Activated CD4-positive, alpha-beta memory T cell treated with anti-CD3 and anti-CD28 coated beads, Interleukin-2, amount 10 ng/mL, durations not matched to agents 7 days and 5 days (primary cell): Measurements from ENCODE around the gene VPS16. TPM values are rescaled to one million over a fixed set of nuclear protein-coding genes. Genes with fewer than 3 reads are reported as not detected.
"Not testable (repeated sequence)": the region's sequence is repeated elsewhere in the genome, so short reads cannot be mapped to it uniquely, and the experiment has no call there.

Experiments
- CTCF ChIA-PET: fragments of 350-600 bp; sonication (Branson Sonifier 250); formaldehyde crosslinking; loops from one replicate; lab custom pipeline; 2021; ENCODE audit warnings: antibody characterized with exemption, inconsistent platforms; lab: Charles Lee
- POLR2A ChIA-PET: fragments of 350-600 bp; sonication (Branson Sonifier 250); formaldehyde crosslinking; loops from one replicate; lab custom pipeline; 2021; ENCODE audit warnings: antibody characterized with exemption; lab: Charles Lee
- DNase-seq: peaks from one replicate; pipeline ENCODE4 v3.0.0-alpha.2; 2020
- H3K27ac Mint-ChIP-seq: one replicate; pipeline ENCODE4 v1.8.0; 2021; ENCODE audit warnings: mild to moderate bottlenecking, mixed read lengths
- H3K27me3 Mint-ChIP-seq: one replicate; pipeline ENCODE4 v1.8.0; 2021; ENCODE audit warnings: mixed read lengths
- H3K36me3 Mint-ChIP-seq: one replicate; pipeline ENCODE4 v1.8.0; 2021; ENCODE audit warnings: low read depth, mixed read lengths
- H3K4me1 Mint-ChIP-seq: one replicate; pipeline ENCODE4 v1.8.0; 2021; ENCODE audit warnings: mixed read lengths
- H3K4me3 Mint-ChIP-seq: one replicate; pipeline ENCODE4 v1.8.0; 2021; ENCODE audit warnings: mild to moderate bottlenecking, mixed read lengths
- H3K9me3 Mint-ChIP-seq: one replicate; pipeline ENCODE4 v1.8.0; 2021; ENCODE audit warnings: mixed read lengths
- total RNA-seq, 2 experiments: library from RNA; stranded (reverse); gene quantifications; one replicate each; pipeline ENCODE4 v1.2.3, GENCODE V29; 2021

The VPS16 gene
- total RNA-seq, 2 experiments from 2014 or later: 49.7 to 53.0 TPM

GRCh38 chr20:2800521-2801285 is 39.8 kb upstream of the VPS16 start, which contains the start of gene CPXM1:
TSS of gene CPXM1 (minus strand) at chr20:2800627. CDS start at chr20:2800572, 55 bp downstream.
- peaks cover 63% of the 10 kb centered on the region for H3K27me3 Mint-ChIP-seq
- CTCF ChIA-PET: no interaction called here
- DNase-seq: no peak
- peaks cover 4% of the 10 kb centered on the region for H3K36me3 Mint-ChIP-seq
- POLR2A ChIA-PET: interaction anchor here (0.7 kb wide), 1 partner anchor 21 kb away, joined by 3 read pairs; no protein-coding TSS in a partner anchor
- H3K4me3 Mint-ChIP-seq: peak within 1 kb of the TSS; percentile 65
- H3K27ac Mint-ChIP-seq: peak within 1 kb of the TSS; percentile 29
- peaks cover 22% of the 10 kb centered on the region for H3K4me1 Mint-ChIP-seq
- H3K9me3 Mint-ChIP-seq: no peaks in the 10 kb centered on the region

DNA sequence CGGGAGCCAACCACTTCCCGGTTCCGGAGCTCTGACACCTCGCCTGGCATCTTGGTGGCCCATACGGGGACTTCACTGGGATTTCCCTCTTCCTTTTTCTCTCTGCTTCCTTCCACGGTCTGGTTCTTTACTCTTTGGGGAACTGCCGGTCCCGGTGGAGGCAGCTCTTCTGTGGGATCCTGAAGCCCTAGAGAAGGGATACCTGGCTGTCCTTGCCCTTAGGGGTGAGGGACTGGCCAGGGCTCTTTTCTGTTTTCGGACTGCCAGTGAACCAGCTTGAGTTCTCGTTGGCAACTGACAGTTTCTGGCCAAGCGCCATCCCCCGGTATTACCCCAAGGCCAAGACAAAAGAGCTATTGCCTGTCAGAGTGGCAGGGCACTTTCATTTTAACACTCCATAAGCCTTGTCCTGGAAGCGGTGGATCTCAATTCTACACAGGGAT is 39.2 kb upstream of the VPS16 start:
- no peak overlapping the region for H3K27ac Mint-ChIP-seq

DNA sequence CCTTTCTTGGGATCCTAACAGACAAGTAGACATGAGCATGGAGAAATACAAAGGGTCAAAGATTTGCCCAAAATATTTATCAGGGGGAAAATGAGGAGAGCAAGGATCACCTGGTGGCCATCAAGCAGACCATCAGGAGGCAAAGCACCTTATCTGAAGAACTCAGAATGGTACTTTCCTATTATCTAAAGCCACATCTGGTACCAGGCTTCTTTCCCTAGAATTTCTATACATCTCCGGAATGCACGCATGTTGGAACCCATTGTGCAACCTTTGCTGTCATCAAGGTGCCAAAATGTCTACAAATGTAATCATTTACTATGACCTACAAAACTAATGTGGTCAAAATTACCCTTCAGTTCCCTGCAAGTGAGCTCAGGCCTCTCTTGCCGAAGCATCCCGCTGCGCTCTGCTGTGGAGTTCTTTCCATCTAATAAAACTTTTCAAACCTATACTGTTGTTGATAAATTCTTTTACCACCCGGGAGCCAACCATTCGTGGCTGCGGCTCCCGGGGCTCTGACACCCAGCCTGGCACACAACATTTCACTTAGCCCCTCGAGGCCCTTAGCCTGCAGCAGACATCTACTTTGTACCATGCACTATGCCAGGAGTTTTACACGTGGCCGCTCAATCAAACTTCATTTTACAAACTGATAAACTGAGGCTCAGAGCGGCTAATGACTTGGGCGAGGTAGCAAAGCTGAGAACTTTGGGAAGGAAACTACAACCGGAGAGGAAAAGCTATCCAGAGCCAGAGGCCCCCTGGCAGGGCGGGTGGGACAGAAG is 36.3 kb upstream of the VPS16 start:
- no peak overlapping the region for H3K4me3 Mint-ChIP-seq
- CTCF ChIA-PET: no interaction called here

More for the DNA sequence above, 39.2 kb upstream of the VPS16 start:
- H3K27me3 Mint-ChIP-seq: peaks cover 69% of the 10 kb centered on the region
- no peaks in the 10 kb centered on the region for H3K9me3 Mint-ChIP-seq
- POLR2A ChIA-PET: interaction anchor here (0.7 kb wide), 1 partner anchor 21 kb away, joined by 3 read pairs; no protein-coding TSS in a partner anchor
- peak overlapping the region; percentile 59 for H3K4me3 Mint-ChIP-seq
- CTCF ChIA-PET: no interaction called here
- peaks cover 4% of the 10 kb centered on the region for H3K36me3 Mint-ChIP-seq
- DNase-seq: no peak
- H3K4me1 Mint-ChIP-seq: peaks cover 22% of the 10 kb centered on the region

DNA sequence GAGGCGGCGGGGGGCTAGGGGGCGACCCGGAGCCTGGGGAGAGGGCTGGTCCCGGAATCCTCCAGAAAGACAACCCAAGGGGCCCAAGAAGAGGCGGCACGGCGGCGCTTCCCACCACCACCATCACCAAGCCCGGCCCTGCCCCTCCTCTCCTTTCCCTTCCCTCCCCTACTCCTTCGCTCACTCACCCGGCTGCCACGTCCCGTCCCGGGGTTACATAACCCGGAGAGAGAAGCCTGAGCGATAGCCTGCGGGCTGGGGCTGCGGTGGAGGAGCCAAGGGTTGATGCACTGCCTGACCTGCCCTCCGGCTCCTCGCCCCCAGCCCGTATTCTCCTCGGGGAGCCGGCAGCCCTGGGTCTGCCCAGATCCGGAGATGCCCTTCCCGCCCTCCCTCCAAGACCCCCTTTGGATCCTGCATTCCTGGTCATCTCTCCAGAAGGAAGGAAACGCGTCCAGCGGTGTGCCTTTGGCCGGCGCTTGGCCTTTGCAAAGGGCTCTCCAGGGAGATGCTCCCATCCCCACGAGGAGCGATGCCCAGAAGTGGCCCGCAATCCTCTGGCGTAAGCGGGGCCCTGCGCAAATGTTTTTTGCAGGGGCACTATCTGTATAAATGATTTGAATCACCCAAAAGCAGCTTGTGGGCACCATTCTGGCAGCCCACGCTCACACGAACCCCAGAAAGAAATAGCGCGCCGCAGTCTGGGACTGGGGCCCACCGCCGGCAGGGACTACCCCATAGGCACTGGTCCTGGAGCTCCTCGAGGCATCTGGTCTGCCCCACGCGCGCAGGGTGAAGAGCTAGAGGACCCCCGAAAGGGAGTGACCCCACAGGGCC is 35.5 kb upstream of the VPS16 start:
- no peaks in the 10 kb centered on the region for H3K9me3 Mint-ChIP-seq
- ChIA-PET CTCF (no interaction called here), POLR2A (no interaction called here)
- H3K27me3 Mint-ChIP-seq: peaks cover 64% of the 10 kb centered on the region
- no peak overlapping the region for H3K4me3 Mint-ChIP-seq
- peaks cover 10% of the 10 kb centered on the region for H3K4me1 Mint-ChIP-seq
- peak; percentile 12 for DNase-seq
- H3K36me3 Mint-ChIP-seq: peaks cover under 1% of the 10 kb centered on the region
- no peak overlapping the region for H3K27ac Mint-ChIP-seq

More for the DNA sequence above, 36.3 kb upstream of the VPS16 start:
- Mint-ChIP-seq H3K9me3 (no peaks in the 10 kb centered on the region), H3K36me3 (peaks cover 4% of the 10 kb centered on the region), H3K4me1 (peaks cover 17% of the 10 kb centered on the region), H3K27ac (no peak overlapping the region), H3K27me3 (peaks cover 72% of the 10 kb centered on the region)
- DNase-seq: peak; percentile 4
- POLR2A ChIA-PET: no interaction called here

GRCh38 chr20:2805689-2806350 is 34.7 kb upstream of the VPS16 start:
- Mint-ChIP-seq H3K36me3 (no peaks in the 10 kb centered on the region), H3K27ac (no peak overlapping the region), H3K4me1 (peaks cover 7% of the 10 kb centered on the region), H3K27me3 (peaks cover 60% of the 10 kb centered on the region), H3K4me3 (no peak overlapping the region), H3K9me3 (no peaks in the 10 kb centered on the region)
- CTCF ChIA-PET: no interaction called here
- peak; percentile 14 for DNase-seq
- POLR2A ChIA-PET: no interaction called here

GRCh38 chr20:2806351-2806701 is 34.2 kb upstream of the VPS16 start:
- Mint-ChIP-seq H3K27ac (no peak overlapping the region), H3K4me1 (peaks cover 2% of the 10 kb centered on the region), H3K36me3 (no peaks in the 10 kb centered on the region), H3K9me3 (no peaks in the 10 kb centered on the region), H3K27me3 (peaks cover 59% of the 10 kb centered on the region), H3K4me3 (no peak overlapping the region)
- ChIA-PET CTCF (no interaction called here), POLR2A (no interaction called here)
- peak; percentile 13 for DNase-seq

DNA sequence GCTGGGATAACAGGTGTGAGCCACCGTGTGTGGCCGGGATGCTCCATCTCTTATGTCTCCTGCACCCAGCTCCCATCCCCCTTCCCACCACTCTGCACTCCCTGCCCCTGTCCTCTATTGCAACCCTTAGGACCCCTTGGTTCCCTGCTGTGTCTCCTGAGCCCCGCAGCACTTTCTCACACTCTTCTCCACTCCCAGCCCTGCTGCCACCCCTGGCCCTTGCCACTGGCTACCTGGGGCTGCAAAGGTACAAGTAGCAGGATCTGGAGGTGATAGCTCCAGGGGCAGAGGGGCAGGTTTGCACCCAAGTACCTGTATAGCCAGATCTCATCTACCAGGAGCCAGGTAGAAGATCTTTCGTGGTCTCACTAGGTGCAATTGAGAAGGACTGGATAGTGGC is 33.5 kb upstream of the VPS16 start:
- Mint-ChIP-seq H3K4me3 (no peak overlapping the region), H3K4me1 (no peaks in the 10 kb centered on the region), H3K9me3 (no peaks in the 10 kb centered on the region), H3K27me3 (peaks cover 61% of the 10 kb centered on the region), H3K36me3 (no peaks in the 10 kb centered on the region), H3K27ac (no peak overlapping the region)
- ChIA-PET POLR2A (no interaction called here), CTCF (no interaction called here)
- DNase-seq: peak; percentile 9

DNA sequence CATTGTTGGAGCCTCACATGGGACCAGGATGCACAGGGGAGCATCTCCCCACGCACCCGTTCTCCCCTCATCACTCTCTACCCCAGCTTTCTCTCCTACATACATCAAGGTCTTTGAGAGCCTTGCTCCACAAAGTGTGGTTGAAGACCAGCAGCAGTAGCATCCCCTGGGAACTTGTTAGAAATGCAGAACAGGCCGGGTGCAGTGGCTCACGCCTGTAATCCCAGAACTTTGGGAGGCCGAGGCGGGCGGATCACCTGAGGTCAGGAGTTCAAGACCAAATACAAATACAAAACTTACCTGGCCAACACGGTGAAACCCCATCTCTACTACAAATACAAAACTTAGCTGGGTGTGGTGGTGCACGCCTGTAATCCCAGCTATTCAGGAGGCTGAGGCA is 32.6 kb upstream of the VPS16 start:
- H3K4me1 Mint-ChIP-seq, H3K9me3 Mint-ChIP-seq, POLR2A ChIA-PET, H3K4me3 Mint-ChIP-seq, H3K27ac Mint-ChIP-seq, H3K36me3 Mint-ChIP-seq, CTCF ChIA-PET: not testable (repeated sequence)
- DNase-seq: peak; percentile 2
- peaks cover 59% of the 10 kb centered on the region for H3K27me3 Mint-ChIP-seq

- Mint-ChIP-seq H3K27ac (no peak overlapping the region), H3K36me3 (no peaks in the 10 kb centered on the region), H3K9me3 (peaks cover 6% of the 10 kb centered on the region), H3K4me1 (no peaks in the 10 kb centered on the region), H3K4me3 (no peak overlapping the region), H3K27me3 (peaks cover 54% of the 10 kb centered on the region)
- peak; percentile 3 for DNase-seq
- ChIA-PET CTCF (no interaction called here), POLR2A (no interaction called here)
Measured at GRCh38 chr20:2809690-2810089, 30.9 kb upstream of the VPS16 start.

DNA sequence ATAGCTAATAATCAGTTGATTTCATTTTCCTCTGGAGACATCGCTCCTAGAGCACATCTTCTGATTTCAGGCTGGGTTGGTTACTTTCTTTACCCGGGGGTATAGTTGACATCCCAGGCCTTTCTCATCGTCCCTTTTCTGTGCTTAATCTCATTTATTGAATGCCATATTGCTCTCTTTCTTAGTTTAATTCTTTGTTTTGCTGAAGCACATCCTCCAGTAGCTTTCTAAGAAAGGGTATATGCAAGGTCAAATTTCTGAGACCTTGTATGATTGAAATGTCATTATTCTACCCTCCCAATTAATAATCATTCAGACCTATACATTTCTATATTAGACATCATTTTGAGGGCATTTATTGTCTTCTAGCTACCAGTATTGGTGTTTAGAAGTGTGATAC is 28.4 kb upstream of the VPS16 start:
- Mint-ChIP-seq H3K27ac (no peak overlapping the region), H3K4me3 (no peak overlapping the region), H3K4me1 (no peaks in the 10 kb centered on the region), H3K36me3 (no peaks in the 10 kb centered on the region), H3K9me3 (peaks cover 6% of the 10 kb centered on the region), H3K27me3 (peaks cover 36% of the 10 kb centered on the region)
- ChIA-PET CTCF (no interaction called here), POLR2A (interaction anchor here (0.8 kb wide), 1 partner anchor 20 kb away, joined by 3 read pairs; no protein-coding TSS in a partner anchor)
- DNase-seq: no peak

DNA sequence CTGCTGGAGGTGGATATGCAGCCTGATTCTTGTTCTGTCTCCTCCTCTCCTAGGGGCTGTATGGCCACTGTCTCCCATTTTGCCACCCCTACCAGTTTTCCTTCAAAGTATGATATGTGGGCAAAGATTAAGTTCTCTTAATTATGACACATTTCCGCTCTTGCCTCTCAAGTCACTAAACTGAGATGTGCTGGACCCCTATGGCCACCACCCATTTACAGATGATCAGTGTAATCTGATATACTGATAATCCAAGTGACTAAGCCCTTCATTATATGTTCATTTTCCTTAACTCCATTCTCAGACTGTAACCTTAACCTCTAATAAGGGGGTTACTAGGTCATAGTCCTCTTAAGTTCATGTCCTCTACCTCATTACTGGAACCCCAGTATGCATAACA is 26.5 kb upstream of the VPS16 start:
- CTCF ChIA-PET: no interaction called here
- POLR2A ChIA-PET: interaction anchor here (0.7 kb wide), 1 partner anchor 171 kb away, joined by 3 read pairs; no protein-coding TSS in a partner anchor
- H3K27ac Mint-ChIP-seq: no peak overlapping the region
- H3K4me1 Mint-ChIP-seq: peaks cover 2% of the 10 kb centered on the region
- peaks cover 6% of the 10 kb centered on the region for H3K9me3 Mint-ChIP-seq
- H3K36me3 Mint-ChIP-seq: no peaks in the 10 kb centered on the region
- DNase-seq: no peak
- H3K27me3 Mint-ChIP-seq: peaks cover 36% of the 10 kb centered on the region
- no peak overlapping the region for H3K4me3 Mint-ChIP-seq

- no peak within 1 kb of the TSS for H3K27ac Mint-ChIP-seq
- peaks cover 37% of the 10 kb centered on the region for H3K27me3 Mint-ChIP-seq
- POLR2A ChIA-PET: no interaction called here
- H3K9me3 Mint-ChIP-seq: peaks cover 6% of the 10 kb centered on the region
- peaks cover 2% of the 10 kb centered on the region for H3K4me1 Mint-ChIP-seq
- H3K36me3 Mint-ChIP-seq: no peaks in the 10 kb centered on the region
- DNase-seq: no peak
- no peak within 1 kb of the TSS for H3K4me3 Mint-ChIP-seq
- CTCF ChIA-PET: no interaction called here
Measured at GRCh38 chr20:2814587-2815051, 25.9 kb upstream of the VPS16 start, which contains the start of gene C20orf141. TSS of gene C20orf141 (plus strand) at chr20:2814987. CDS start at chr20:2815185, 198 bp downstream.
